IPS DF 4.7 (cell line): ENCODE data around the gene CCDC51.
"Not testable (repeated sequence)": the region's sequence is repeated elsewhere in the genome, so short reads cannot be mapped to it uniquely, and the experiment has no call there.

Experiments used
- DNase-seq: peaks from one replicate; pipeline ENCODE4 v3.0.0-alpha.2; 2013; ENCODE audit warnings: low spot score; ENCODE audit errors: extremely low read depth

Gene CCDC51

GRCh38 chr3:48439820-48440589 lies at the start of gene CCDC51, which contains the start of gene TMA7:
CCDC51 (minus strand) TSS chr3:48440119; CDS start chr3:48435128, 4,991 bp downstream.
TMA7 (plus strand) TSS chr3:48440257; CDS start chr3:48440297, 40 bp downstream.
- peak; percentile 96 for DNase-seq

GRCh38 chr3:48486952-48487351 lies 47.0 kb upstream of the CCDC51 start:
- no peak for DNase-seq

GRCh38 chr3:48482822-48483221 lies 42.9 kb upstream of the CCDC51 start:
- not testable (repeated sequence) for DNase-seq

GRCh38 chr3:48480891-48481290 lies 41.0 kb upstream of the CCDC51 start:
- DNase-seq, result not testable (repeated sequence)

- DNase-seq, result no peak
Measured at GRCh38 chr3:48478626-48479555, 39.0 kb upstream of the CCDC51 start.

- no peak for DNase-seq
Measured at GRCh38 chr3:48477959-48478520, 38.1 kb upstream of the CCDC51 start.

GRCh38 chr3:48476426-48477053 lies 36.6 kb upstream of the CCDC51 start:
- DNase-seq, result no peak

- DNase-seq, result no peak
Measured at GRCh38 chr3:48475188-48475587, 35.3 kb upstream of the CCDC51 start.

GRCh38 chr3:48474619-48475018 lies 34.7 kb upstream of the CCDC51 start:
- peak; percentile 98 for DNase-seq

- not testable (repeated sequence) for DNase-seq
Measured at GRCh38 chr3:48474031-48474430, 34.1 kb upstream of the CCDC51 start.

GRCh38 chr3:48473617-48473952 lies 33.7 kb upstream of the CCDC51 start:
- no peak for DNase-seq

GRCh38 chr3:48472923-48473616 lies 33.2 kb upstream of the CCDC51 start:
- DNase-seq, result peak; percentile 80

GRCh38 chr3:48472673-48472922 lies 32.7 kb upstream of the CCDC51 start:
- DNase-seq, result no peak

GRCh38 chr3:48470286-48470685 lies 30.4 kb upstream of the CCDC51 start:
- DNase-seq, result no peak

GRCh38 chr3:48469046-48469915 lies 29.4 kb upstream of the CCDC51 start:
- no peak for DNase-seq

GRCh38 chr3:48468329-48468731 lies 28.4 kb upstream of the CCDC51 start:
- no peak for DNase-seq

- no peak for DNase-seq
Measured at GRCh38 chr3:48467473-48468267, 27.8 kb upstream of the CCDC51 start.

GRCh38 chr3:48467110-48467454 lies 27.2 kb upstream of the CCDC51 start:
- DNase-seq, result no peak

GRCh38 chr3:48466386-48467109 lies 26.6 kb upstream of the CCDC51 start:
- DNase-seq, result no peak
